ENCODE measurements around the gene DDX1.

DNA sequence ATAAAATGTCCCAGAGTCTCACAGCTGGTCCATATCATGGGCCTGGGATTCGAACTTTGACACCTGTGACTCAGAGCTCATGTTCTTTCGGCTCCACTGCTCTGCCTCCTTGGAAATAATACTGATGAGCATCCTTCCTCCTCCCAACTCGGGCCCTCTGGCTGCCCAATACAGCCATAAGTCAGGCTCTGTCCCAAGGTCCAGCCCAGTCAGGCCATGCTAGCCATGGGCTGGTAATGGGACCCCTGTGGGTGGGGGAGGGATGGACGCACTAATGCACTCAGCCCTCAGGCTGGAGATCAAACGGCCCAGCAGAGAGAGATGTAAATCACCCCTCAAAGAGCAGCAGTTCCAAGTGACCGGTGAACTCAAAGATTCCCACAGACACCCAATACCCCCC lies 61.1 kb downstream of the DDX1 start:
- TF ChIP-seq TAF1 (IDR thresholded peaks at IDR 0.05; ENCODE audit: control insufficient read depth, extremely low read depth, insufficient read depth, low read length, severe bottlenecking) (no peak), ZNF274 (IDR thresholded peaks at IDR 0.05; ENCODE audit: borderline replicate concordance, low read depth, low read length) (no peak), KDM4B (IDR thresholded peaks at IDR 0.05; ENCODE audit: borderline replicate concordance in 2 of 2, low read depth in 1 of 2) (no peak), JUN (IDR thresholded peaks at IDR 0.05; ENCODE audit: borderline replicate concordance, low read depth, low read length) (no peak), JUN (CRISPR knock-in tag; IDR thresholded peaks at IDR 0.05; ENCODE audit: borderline replicate concordance) (no peak), POLR2AphosphoS5 (IDR thresholded peaks at IDR 0.05; ENCODE audit: control insufficient read depth, insufficient read depth, low read depth, low read length) (no peak), ZNF3 (CRISPR knock-in tag; IDR thresholded peaks at IDR 0.05) (no peak), CBX5 (IDR thresholded peaks at IDR 0.05; ENCODE audit: borderline replicate concordance, low read depth) (no peak)
- TF ChIP-seq, protein P1, sequence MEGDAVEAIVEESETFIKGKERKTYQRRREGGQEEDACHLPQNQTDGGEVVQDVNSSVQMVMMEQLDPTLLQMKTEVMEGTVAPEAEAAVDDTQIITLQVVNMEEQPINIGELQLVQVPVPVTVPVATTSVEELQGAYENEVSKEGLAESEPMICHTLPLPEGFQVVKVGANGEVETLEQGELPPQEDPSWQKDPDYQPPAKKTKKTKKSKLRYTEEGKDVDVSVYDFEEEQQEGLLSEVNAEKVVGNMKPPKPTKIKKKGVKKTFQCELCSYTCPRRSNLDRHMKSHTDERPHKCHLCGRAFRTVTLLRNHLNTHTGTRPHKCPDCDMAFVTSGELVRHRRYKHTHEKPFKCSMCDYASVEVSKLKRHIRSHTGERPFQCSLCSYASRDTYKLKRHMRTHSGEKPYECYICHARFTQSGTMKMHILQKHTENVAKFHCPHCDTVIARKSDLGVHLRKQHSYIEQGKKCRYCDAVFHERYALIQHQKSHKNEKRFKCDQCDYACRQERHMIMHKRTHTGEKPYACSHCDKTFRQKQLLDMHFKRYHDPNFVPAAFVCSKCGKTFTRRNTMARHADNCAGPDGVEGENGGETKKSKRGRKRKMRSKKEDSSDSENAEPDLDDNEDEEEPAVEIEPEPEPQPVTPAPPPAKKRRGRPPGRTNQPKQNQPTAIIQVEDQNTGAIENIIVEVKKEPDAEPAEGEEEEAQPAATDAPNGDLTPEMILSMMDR (IDR thresholded peaks at IDR 0.05 in 2 of 3, conservative IDR thresholded peaks at IDR 0.05 in 1 of 3; ENCODE audit: insufficient read depth in 2 of 3, low read depth in 1 of 3, low read length in 3 of 3): no peak

Data from K562 (cell line).